DLD1 (cell line): ENCODE results near the gene PRDM10.

Source experiments
- in situ Hi-C: cut with HindIII; loops from 2 replicates; pipeline ENCODE4 v1.10.0; 2017; ENCODE audit warnings: low sequenced_read_pairs

Gene PRDM10

GRCh38 chr11:129950101-129951091, 52.2 kb downstream of the PRDM10 start:
- in situ Hi-C loops: loop anchor here (25.0 kb wide), 1 partner anchor 112 kb away; the partner anchor contains the start of gene APLP2

DNA sequence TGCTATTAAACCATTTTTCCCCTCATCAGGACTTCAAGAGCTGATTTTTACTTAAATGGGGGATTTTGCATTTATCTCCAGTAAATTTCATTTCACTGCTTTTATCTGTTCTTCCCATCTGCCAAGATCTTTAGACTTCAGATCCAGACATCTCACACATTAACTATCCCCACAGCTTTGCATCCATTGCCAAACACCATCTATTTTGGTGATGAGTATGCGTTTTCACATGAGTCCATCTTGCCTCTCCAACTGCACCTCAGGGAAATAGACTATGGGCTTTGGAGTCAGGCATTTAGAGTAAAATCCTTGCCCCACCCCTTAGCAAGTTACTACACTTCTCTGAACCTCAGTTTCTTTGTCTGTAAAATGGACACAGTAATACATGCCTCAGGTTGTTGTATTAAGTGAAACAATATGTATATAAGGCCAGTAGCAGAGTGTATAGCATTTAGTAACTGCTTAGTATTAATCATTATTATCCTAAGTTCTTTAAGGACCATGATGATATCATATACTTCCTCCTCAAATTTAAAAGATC, 53.6 kb downstream of the PRDM10 start:
- in situ Hi-C loops: no loop called here

DNA sequence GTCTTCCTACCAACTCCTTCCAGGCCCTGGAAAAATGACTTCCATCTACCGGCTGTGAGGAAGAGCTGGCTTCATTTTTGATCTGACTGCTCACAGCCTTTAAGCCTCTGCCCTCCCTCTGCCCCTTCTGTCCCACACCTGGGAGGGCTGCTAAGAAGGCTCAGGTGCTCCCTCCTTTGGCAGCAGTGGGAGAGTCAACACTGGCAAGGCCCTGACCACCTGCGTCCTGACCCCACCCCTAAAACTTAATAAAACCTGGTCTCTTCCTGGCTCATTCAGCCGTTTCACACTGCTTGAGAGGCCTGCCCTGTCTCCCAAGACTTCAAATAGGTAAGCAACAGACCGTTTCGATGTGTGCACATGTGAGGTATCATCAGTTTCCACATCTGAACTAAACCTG, 55.2 kb downstream of the PRDM10 start:
- in situ Hi-C loops: no loop called here

GRCh38 chr11:129946965-129947364, 55.7 kb downstream of the PRDM10 start:
- in situ Hi-C loops: no loop called here

DNA sequence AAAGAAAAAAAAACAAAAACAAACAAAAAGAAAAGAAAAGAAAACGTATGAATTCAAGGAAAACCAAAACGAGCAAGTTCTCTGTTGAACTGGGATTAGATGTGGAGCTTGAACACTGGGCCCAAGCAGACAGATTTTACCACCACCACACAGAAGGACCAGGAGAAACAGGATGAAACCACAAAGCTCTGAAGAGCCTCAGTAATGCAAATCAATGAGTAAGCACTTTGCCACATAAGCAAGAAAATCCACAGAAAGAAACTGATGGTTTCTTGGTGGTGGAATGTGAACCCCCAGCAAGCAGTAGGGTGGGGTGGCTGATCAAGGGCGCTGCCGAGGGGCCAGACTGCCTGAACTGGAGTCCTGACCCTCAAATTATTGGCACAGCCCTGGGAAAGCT, 56.4 kb downstream of the PRDM10 start:
- in situ Hi-C loops: no loop called here

- in situ Hi-C loops: no loop called here
Observed at GRCh38 chr11:129945373-129945772, 57.3 kb downstream of the PRDM10 start.

DNA sequence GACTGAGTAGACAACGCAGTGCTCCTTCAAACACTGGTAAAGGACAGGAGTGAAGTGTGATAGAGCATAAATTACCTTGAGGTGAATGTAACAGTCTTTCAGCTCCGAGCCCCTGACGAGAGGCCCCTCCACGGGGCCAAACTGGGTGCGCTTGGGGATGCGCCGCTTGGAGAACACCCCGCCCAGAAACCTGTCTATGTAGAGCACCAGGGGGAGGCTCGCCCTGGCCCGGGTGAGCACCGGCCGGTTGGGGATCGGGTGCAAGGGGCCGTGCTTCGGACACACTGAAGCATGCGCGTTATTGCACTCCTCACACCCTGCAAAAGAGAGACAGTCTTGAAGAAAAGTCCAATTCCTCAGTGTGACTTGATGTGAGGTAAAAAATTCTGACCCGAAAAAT, 57.9 kb downstream of the PRDM10 start:
- in situ Hi-C loops: no loop called here

- in situ Hi-C loops: no loop called here
Observed at GRCh38 chr11:129943036-129943435, 59.6 kb downstream of the PRDM10 start.

- in situ Hi-C loops: no loop called here
Observed at GRCh38 chr11:129939510-129939909, 63.1 kb downstream of the PRDM10 start.

GRCh38 chr11:129938764-129939163, 63.9 kb downstream of the PRDM10 start:
- in situ Hi-C loops: no loop called here

GRCh38 chr11:129937592-129938238, 64.9 kb downstream of the PRDM10 start:
- in situ Hi-C loops: no loop called here

DNA sequence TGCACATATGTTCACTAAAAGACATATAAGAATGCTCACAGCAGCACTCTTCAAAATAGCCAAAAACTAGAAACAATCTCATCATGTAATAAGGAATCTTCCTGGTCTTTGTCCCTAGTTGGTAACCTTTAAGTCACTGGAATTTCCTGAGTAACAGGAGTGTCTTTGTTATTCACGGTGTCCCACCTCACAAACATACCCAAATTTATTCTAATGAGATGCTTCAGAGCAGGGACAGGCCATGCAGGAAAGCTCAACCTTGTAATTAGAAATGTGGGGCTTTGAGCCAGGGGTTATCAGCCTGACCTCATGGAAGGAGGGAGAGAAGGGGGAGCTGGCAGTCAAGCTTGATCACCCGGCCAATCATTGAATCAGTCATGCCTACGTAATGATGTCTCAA, 66.9 kb downstream of the PRDM10 start:
- in situ Hi-C loops: no loop called here

- in situ Hi-C loops: no loop called here
Observed at GRCh38 chr11:129933891-129934290, 68.7 kb downstream of the PRDM10 start.

DNA sequence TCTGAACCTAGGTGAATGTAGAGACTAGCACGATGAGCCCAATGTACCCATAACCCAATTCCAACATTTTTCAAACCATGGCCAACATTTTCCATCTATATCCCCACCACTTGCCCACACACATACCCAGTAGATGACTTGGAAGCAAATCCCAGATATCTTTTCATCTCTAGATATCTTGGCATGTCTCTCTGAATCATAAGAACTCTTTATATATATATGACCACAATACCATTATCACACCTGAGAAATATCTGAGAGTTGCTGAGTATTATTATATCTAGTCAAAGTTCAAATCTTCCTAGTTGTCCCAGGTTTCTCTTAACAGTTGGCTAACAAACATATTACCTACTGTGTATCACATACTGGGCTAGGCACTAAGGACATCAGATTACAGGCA, 69.4 kb downstream of the PRDM10 start:
- in situ Hi-C loops: no loop called here

- in situ Hi-C loops: no loop called here
Observed at GRCh38 chr11:129932381-129933067, 70.1 kb downstream of the PRDM10 start.

- in situ Hi-C loops: no loop called here
Observed at GRCh38 chr11:129930743-129931142, 71.9 kb downstream of the PRDM10 start.

DNA sequence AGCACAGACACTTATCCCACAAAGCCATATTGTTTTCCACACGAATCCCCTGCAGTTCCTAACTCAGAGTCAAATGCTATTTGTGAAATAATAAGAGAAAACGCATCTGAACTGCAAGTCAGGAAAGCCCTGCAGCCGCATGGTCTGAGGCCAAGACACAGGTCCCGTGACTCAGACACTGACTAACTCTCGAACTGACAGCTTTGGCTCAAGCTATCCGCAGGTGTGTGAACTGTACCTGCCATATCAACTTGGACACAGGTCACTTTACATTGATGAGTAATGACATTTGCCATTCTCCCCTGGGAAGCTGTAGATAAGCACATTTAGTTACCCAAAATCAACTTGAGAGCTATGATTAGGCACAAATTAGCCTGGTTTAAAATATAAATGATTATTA, 72.3 kb downstream of the PRDM10 start:
- in situ Hi-C loops: no loop called here

- in situ Hi-C loops: no loop called here
Observed at GRCh38 chr11:129929721-129930120, 72.9 kb downstream of the PRDM10 start.

DNA sequence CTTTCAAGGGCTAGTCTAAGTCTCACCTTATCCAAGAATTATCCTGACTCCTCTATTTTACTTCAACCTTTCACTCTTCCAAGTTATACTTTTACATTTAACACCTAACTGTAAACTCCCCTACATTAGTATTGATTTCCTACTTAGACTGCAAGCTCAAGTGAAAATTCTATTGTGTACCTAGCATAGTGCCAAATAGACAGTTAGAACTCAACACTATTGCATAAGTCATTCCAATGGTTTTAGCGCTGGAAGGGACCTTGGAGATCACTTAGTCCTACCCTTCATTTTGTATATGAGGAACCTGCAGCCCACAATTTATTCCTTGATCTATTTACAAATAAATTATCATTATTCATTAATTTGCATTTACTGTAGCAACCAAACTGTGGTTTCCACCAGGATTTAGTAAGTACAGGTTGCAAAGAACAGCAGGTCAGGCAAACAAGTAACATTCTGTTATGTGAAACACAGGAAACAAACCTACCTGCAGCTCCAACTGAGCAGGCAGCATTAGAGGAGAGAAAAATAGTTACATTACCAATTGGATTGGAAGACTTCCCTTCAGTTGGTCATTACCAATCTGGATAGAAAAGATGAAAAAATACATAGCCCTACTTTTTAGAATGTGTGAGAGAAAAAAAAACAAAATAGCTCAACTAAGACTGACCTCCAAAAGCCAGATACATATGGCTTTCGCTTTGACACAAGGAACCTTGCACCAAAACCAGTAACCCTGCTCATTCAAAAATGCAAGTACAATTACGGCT, 73.5 kb downstream of the PRDM10 start:
- in situ Hi-C loops: no loop called here

GRCh38 chr11:129922674-129923073, 80.0 kb downstream of the PRDM10 start:
- in situ Hi-C loops: no loop called here
